Dedifferentiated amniotic fluid mesenchymal stem cell (primary cell): ENCODE data around the gene LAMA3.

Source experiments
- DNase-seq: peaks from one replicate; pipeline ENCODE4 v3.0.0-alpha.2; 2016; ENCODE audit errors: extremely low spot score

The LAMA3 gene

DNA sequence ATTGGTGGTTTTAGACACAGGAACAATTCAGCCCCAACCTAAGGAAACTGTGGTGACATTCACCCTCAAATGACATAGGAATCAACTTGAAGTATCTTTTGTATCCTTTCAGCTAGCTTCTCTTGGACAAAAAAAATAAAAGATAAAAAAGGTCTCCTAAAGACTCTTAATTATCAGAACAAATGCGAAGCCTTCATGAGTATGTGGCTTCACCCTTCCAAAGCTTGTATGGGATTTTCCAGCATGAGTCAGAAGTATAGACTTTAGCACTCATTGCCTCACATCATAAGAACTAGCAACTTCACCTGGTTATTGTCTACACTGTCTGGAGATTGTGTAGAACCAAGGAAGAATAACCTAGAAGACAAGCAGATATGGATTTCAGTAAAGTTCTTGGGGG lies 135.4 kb downstream of the LAMA3 start:
- DNase-seq: no peak

DNA sequence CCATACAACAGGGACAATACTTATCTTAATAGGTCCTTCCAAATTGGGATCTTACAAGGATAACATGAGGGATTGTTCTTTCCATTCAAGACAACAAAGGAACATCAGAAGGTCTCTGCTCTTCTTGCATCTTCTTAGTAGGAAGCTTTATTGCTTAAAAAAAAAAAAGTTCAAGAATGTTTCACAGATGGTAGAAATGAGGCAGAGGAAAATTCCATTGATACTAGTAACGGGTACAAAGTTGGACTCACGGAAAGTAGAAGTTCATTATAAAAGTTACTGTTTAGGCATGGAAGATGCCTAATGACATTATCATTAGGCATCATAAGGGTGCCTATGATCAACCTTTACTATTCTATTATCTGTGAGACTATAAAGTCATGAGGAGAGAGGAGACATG lies 136.2 kb downstream of the LAMA3 start:
- DNase-seq: no peak

DNA sequence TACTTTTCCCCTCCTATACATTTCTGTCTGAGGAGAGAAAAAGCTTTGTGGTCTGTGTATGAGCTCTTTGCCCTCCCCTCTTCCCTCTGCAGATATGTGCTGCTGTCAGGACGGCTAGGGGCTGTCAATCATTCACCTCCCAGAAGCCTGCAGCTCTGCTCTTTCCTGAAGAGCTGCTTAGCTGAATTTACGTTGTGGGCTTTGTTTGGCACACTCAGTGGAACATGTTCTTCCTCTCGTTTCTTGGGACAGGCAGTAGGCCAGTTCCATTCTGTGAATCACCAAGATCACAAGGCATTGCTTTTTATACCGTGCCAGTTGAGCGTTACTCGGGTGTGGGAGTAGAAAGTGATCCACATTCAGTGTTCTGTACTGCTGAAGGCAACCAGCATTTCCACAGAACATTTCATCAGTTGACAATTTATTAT lies 136.7 kb downstream of the LAMA3 start:
- DNase-seq: peak; percentile 57

GRCh38 chr18:23826850-23827620 lies 137.8 kb downstream of the LAMA3 start:
- no peak for DNase-seq

- DNase-seq: no peak
Measured at GRCh38 chr18:23827681-23828080, 138.4 kb downstream of the LAMA3 start.

- DNase-seq: no peak
Measured at GRCh38 chr18:23828426-23828825, 139.2 kb downstream of the LAMA3 start.

- DNase-seq: no peak
Measured at GRCh38 chr18:23832911-23833310, 143.7 kb downstream of the LAMA3 start.

GRCh38 chr18:23833714-23834113 lies 144.5 kb downstream of the LAMA3 start:
- DNase-seq: no peak

GRCh38 chr18:23835091-23835490 lies 145.8 kb downstream of the LAMA3 start:
- DNase-seq: no peak

GRCh38 chr18:23835506-23835905 lies 146.3 kb downstream of the LAMA3 start:
- DNase-seq: no peak

DNA sequence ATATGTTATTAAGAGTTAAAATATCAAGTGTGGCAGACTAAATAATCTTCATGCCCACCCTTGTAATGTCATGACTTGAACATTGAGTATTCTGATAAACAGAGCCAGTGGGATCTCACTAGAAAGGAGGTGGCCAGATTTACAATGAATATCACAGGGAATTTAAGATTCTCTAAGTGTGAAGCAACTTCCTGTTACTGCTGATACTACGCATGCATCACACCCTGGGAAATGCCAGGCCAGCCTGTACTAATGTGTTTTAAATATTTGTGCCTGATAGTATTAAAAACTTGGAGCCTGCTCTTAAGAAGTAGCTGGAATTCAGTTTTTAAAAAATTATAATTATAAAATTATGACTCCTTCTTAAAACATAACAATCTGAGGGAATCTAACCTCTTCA lies 148.3 kb downstream of the LAMA3 start:
- peak; percentile 45 for DNase-seq

GRCh38 chr18:23838233-23838632 lies 149.0 kb downstream of the LAMA3 start:
- DNase-seq: no peak

- peak; percentile 38 for DNase-seq
Measured at GRCh38 chr18:23838801-23839366, 149.6 kb downstream of the LAMA3 start.

DNA sequence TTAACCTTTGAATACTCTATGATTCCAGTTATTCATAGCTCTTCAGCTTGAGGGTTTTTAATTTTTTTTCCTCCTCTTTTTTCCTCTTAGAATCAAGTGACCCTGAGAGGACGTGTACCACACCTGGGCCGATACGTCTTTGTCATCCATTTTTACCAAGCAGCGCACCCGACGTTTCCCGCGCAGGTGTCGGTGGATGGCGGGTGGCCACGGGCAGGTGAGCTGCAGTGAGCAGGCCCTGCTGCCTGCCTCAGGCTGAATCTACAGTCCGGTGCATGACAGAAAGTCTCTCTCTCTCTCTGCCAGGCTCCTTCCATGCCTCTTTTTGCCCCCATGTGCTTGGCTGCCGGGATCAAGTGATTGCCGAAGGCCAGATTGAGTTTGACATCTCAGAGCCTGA lies 153.1 kb downstream of the LAMA3 start:
- no peak for DNase-seq

GRCh38 chr18:23844991-23845680 lies 155.9 kb downstream of the LAMA3 start:
- DNase-seq: no peak

- no peak for DNase-seq
Measured at GRCh38 chr18:23845988-23846630, 156.9 kb downstream of the LAMA3 start.

DNA sequence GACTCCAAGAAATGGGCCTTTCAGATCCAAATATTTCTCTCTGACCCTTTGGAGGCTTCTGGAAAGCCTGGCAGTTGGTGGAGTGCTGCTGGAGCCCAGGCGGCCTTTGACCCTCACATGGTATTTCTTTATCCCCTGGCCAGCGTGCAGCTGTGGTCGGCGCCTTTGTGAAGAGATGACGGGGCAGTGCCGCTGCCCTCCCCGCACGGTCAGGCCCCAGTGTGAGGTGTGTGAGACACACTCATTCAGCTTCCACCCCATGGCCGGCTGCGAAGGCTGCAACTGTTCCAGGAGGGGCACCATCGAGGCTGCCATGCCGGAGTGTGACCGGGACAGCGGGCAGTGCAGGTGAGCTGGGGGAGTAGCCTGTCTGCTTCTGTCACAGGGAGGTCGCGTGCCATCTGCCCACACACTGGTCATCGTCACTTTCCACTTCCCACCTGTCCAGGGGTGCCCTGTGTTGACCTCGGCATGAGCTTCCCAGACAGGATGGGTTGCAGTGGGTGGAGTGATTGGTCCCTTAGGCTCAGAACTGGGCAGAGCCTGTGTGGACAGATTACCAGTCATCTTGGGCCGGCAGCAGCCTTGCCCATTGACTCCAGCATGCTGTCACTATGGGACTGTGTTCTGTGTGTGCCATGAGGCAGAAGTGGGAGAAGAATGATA lies 158.2 kb downstream of the LAMA3 start:
- DNase-seq: no peak

- DNase-seq: no peak
Measured at GRCh38 chr18:23849141-23849540, 159.9 kb downstream of the LAMA3 start.

DNA sequence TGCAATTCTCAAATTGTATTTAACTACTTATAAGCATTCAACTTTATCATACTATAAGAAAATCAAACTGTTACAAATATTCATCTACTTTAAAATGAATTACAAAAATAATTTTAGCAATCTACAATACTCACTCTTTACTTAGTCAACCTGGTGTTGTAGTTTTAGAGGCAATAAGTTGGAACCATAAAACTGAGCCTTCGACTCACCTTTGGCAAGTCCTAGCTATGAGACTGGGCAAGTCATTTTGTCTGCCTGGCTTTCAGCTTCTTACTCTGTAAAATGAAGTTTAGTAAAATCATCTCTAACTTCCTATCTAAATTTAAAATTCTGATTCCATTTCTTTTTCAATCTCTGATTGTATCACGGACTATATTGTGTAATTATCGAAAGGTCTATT lies 161.0 kb downstream of the LAMA3 start:
- no peak for DNase-seq

- no peak for DNase-seq
Measured at GRCh38 chr18:23851470-23852002, 162.3 kb downstream of the LAMA3 start.

GRCh38 chr18:23852236-23853045 lies 163.2 kb downstream of the LAMA3 start:
- DNase-seq: no peak
